A549 (cell line): ENCODE results near the gene PLEKHA7. TPM values are rescaled to one million over a fixed set of nuclear protein-coding genes. Genes with fewer than 3 reads are reported as not detected.

Source experiments
- ATAC-seq, 2 experiments: fragments of 200-7000 bp in 1 of 2; fragments of >200 bp in 1 of 2; cut with Nextera tagmentation in 1 of 2; cut with Tn5 transposase in 1 of 2; 3 replicates each; pipeline versions ENCODE4 v1.8.0 to v1.9.1; 2018 to 2020; ENCODE audit warnings: mild to moderate bottlenecking in 1 of 2, moderate library complexity in 1 of 2
- CTCF ChIA-PET: fragments of 300-600 bp; sonication (Branson Sonifier 250); formaldehyde crosslinking; extraction: SDS; loops from one replicate; lab custom pipeline; 2021; ENCODE audit warnings: antibody characterized with exemption, inconsistent platforms; lab: Yijun Ruan, JAX
- POLR2A ChIA-PET: fragments of 350-600 bp; formaldehyde crosslinking; extraction: SDS; loops from one replicate; lab custom pipeline; 2021; ENCODE audit warnings: antibody characterized with exemption, inconsistent platforms; lab: Yijun Ruan, JAX
- DNase-seq, 2 experiments: peaks; one replicate each; pipeline versions ENCODE4 v3.0.0 to v3.0.0-alpha.2; 2011 to 2016; ENCODE audit warnings: low read depth in 1 of 2, low spot score in 1 of 2
- FAIRE-seq: peaks from 2 replicates; lab custom pipeline; 2011; peaks lifted over from hg19 to GRCh38; lab: Jason Lieb, UNC
- H3K27ac ChIP-seq, 2 experiments: fragments of >200 bp; sonication (Bioruptor Twin); formaldehyde crosslinking; 3 replicates each; pipeline ENCODE4 v1.5.1; 2016 to 2017
- H3K4me1 ChIP-seq: fragments of >200 bp; sonication (Bioruptor Twin); formaldehyde crosslinking; 3 replicates; pipeline ENCODE4 v1.6.1; 2016
- H3K4me2 ChIP-seq: fragments of >200 bp; sonication (Bioruptor Twin); formaldehyde crosslinking; 3 replicates; pipeline ENCODE4 v1.6.1; 2016
- H3K4me3 ChIP-seq: fragments of >200 bp; sonication (Bioruptor Twin); formaldehyde crosslinking; 3 replicates; pipeline ENCODE4 v1.5.1; 2016
- H3K9me3 ChIP-seq: fragments of >200 bp; sonication (Bioruptor Twin); formaldehyde crosslinking; 3 replicates; pipeline ENCODE4 v1.6.1; 2016
- CBX8 ChIP-seq: fragments of 200-600 bp; sonication (generic); IDR thresholded peaks from 2 replicates; pipeline ENCODE4 v1.6.1; 2016
- CEBPB ChIP-seq, 2 experiments: fragments of >200 bp in 1 of 2; sonication (Bioruptor Twin) in 1 of 2; formaldehyde crosslinking in 1 of 2; IDR thresholded peaks; 2 replicates each; pipeline ENCODE4 v1.6.1; 2012 to 2016
- E2F6 ChIP-seq: IDR thresholded peaks from 2 replicates; pipeline ENCODE4 v1.6.1; 2012; ENCODE audit warnings: low read depth, borderline replicate concordance
- ESRRA ChIP-seq: fragments of 150-350 bp; IDR thresholded peaks from 2 replicates; pipeline ENCODE4 v1.6.1; 2014; ENCODE audit warnings: mild to moderate bottlenecking, low read length, borderline replicate concordance
- HES2 ChIP-seq: fragments of >200 bp; sonication (Bioruptor Twin); formaldehyde crosslinking; IDR thresholded peaks from 2 replicates; pipeline ENCODE4 v1.6.1; 2016
- JUNB ChIP-seq: fragments of >200 bp; sonication (Bioruptor Twin); formaldehyde crosslinking; IDR thresholded peaks from 2 replicates; pipeline ENCODE4 v1.6.1; 2016
- KDM1A ChIP-seq: fragments of 200-600 bp; sonication (generic); IDR thresholded peaks from 2 replicates; pipeline ENCODE4 v1.6.1; 2016; ENCODE audit warnings: low read depth, mild to moderate bottlenecking
- KDM5A ChIP-seq: fragments of 200-600 bp; sonication (generic); IDR thresholded peaks from 2 replicates; pipeline ENCODE4 v1.6.1; 2016; ENCODE audit warnings: antibody characterized with exemption, mild to moderate bottlenecking
- MAX ChIP-seq: IDR thresholded peaks from 2 replicates; pipeline ENCODE4 v1.6.1; 2012
- POLR2AphosphoS2 ChIP-seq: conservative IDR thresholded peaks from 2 replicates; pipeline ENCODE4 v1.6.1; 2012; ENCODE audit warnings: low read length, improper control_type of control experiment, inconsistent platforms
- RCOR1 ChIP-seq: fragments of 150-350 bp; IDR thresholded peaks from 2 replicates; pipeline ENCODE4 v1.6.1; 2014; ENCODE audit warnings: antibody characterized with exemption, low read length, low read depth
- SMC3 ChIP-seq: fragments of >200 bp; sonication (Bioruptor Twin); formaldehyde crosslinking; IDR thresholded peaks from 3 replicates; pipeline ENCODE4 v1.6.1; 2018; ENCODE audit warnings: inconsistent platforms
- SREBF2 ChIP-seq: fragments of 450-650 bp; IDR thresholded peaks from 2 replicates; pipeline ENCODE4 v1.6.1; 2014; ENCODE audit warnings: mild to moderate bottlenecking, moderate library complexity
- TFCP2L1 ChIP-seq: fragments of 250-450 bp; sonication (Bioruptor Pico); IDR thresholded peaks from 2 replicates; pipeline ENCODE4 v1.5.0; 2021; ENCODE audit warnings: mild to moderate bottlenecking
- TP53 ChIP-seq: fragments of 250-450 bp; sonication (Bioruptor Pico); IDR thresholded peaks from 2 replicates; pipeline ENCODE4 v1.5.0; 2021; ENCODE audit warnings: mild to moderate bottlenecking, moderate library complexity
- USF2 ChIP-seq: fragments of 450-650 bp; IDR thresholded peaks from 2 replicates; pipeline ENCODE4 v1.6.1; 2014; ENCODE audit warnings: antibody characterized with exemption
- ZFP36 ChIP-seq: fragments of 450-650 bp; IDR thresholded peaks from 2 replicates; pipeline ENCODE4 v1.6.1; 2014; ENCODE audit warnings: borderline replicate concordance; ENCODE audit not compliant: partially characterized antibody
- WGBS: methylation state at CpG from one replicate; pipeline ENCODE4 v1.1.6; 2017; ENCODE audit errors: missing lambda C conversion rate; 5-methylcytosine and 5-hydroxymethylcytosine counted together
- polyA plus RNA-seq, 4 experiments: library from polyadenylated mRNA; depleted of rRNA in 3 of 4; stranded (reverse); fragments of >200 nt; fragmentation: RNase III in 1 of 4; extraction: RNeasy Plus Mini Kit Qiagen cat#74134 plus additional on column Dnase treatment in 1 of 4; gene quantifications; 2 replicates in 3 of 4; 3 replicates in 1 of 4; pipeline ENCODE4 v1.2.3, GENCODE V29; 2011 to 2017
- TF ChIP-seq, protein P1 (sequence below): fragments of 200-600 bp; sonication (generic); IDR thresholded peaks from 2 replicates; pipeline ENCODE4 v1.6.1; 2016; ENCODE audit warnings: antibody characterized with exemption, mild to moderate bottlenecking, moderate library complexity

The PLEKHA7 gene
- polyA plus RNA-seq, 2 of the 4 experiments (the other 2 are of a cell fraction): 8.7 to 13.8 TPM

DNA sequence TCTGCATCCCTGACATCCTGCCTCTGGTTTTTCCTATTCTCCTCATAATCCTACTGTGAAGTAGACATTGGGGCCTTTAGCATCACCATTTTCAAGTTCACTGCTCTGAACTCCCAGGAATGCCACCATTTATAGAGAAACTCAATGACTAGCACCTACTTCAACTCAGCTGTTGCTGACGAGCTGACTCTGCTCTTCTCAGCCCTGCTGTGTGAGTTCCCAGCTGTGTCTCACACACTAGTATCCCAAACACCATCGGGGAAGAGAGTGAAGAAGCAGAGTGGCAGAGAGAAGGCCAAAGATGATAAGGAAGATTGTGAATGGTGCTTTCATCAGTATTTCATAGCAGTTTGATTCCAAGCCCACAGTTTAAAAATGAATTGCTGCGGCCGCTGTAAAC is 71.9 kb downstream of the PLEKHA7 start:
- ChIA-PET CTCF (interaction anchor here (0.8 to 7.7 kb wide), 5 partner anchors 10 to 123 kb away, joined by 3 to 72 read pairs (median 4); no protein-coding TSS in a partner anchor), POLR2A (interaction anchor here (0.5 to 1.4 kb wide), 2 partner anchors 71 to 135 kb away, joined by 3 read pairs; no protein-coding TSS in a partner anchor)
- TF ChIP-seq E2F6 (no peak), ZFP36 (no peak), HES2 (no peak)
- Histone ChIP-seq H3K9me3 (no peaks in the 10 kb centered on the region), H3K4me2 (no peak overlapping the region), H3K4me3 (no peak overlapping the region), H3K4me1 (peaks cover 12% of the 10 kb centered on the region), H3K27ac (no peak overlapping the region; a peak in 2 of 6 replicates)
- FAIRE-seq (no peak), ATAC-seq (no peak), DNase-seq (no peak)
- WGBS: 84% methylated on average over 4 of the region's 4 CpGs

- H3K9me3 ChIP-seq: no peaks in the 10 kb centered on the region
- ATAC-seq: no peak
- no peak overlapping the region for H3K27ac ChIP-seq
- no peak for DNase-seq
- H3K4me2 ChIP-seq: no peak overlapping the region
- 78% methylated on average over 5 of the region's 5 CpGs for WGBS
- POLR2A ChIA-PET: interaction anchor here (1.4 kb wide), 1 partner anchor 71 kb away, joined by 3 read pairs; no protein-coding TSS in a partner anchor
- TF ChIP-seq KDM1A (peak; percentile 63; the same call in 1 of the 2 replicates), KDM5A (no peak)
- CTCF ChIA-PET: interaction anchor here (0.8 to 7.7 kb wide), 6 partner anchors 10 to 123 kb away, joined by 3 to 72 read pairs (median 4); no protein-coding TSS in a partner anchor
- no peak overlapping the region for H3K4me3 ChIP-seq
- peaks cover 12% of the 10 kb centered on the region for H3K4me1 ChIP-seq
- FAIRE-seq: no peak
Observed at GRCh38 chr11:16941935-16942334, 72.3 kb downstream of the PLEKHA7 start.

GRCh38 chr11:16938061-16938460 is 76.2 kb downstream of the PLEKHA7 start:
- Histone ChIP-seq H3K4me3 (no peak overlapping the region), H3K4me2 (no peak overlapping the region), H3K4me1 (peaks cover 4% of the 10 kb centered on the region; the same call in 1 of the 3 replicates), H3K27ac (no peak overlapping the region), H3K9me3 (no peaks in the 10 kb centered on the region)
- no peak for TF ChIP-seq RCOR1
- no peak for TF ChIP-seq TFCP2L1 (CRISPR knock-in tag)
- ChIA-PET POLR2A (no interaction called here), CTCF (interaction anchor here (7.7 kb wide), 1 partner anchor 127 kb away, joined by 72 read pairs; no protein-coding TSS in a partner anchor)
- DNase-seq (no peak), ATAC-seq (no peak), FAIRE-seq (no peak)
- WGBS: 81% methylated on average over 3 of the region's 3 CpGs

DNA sequence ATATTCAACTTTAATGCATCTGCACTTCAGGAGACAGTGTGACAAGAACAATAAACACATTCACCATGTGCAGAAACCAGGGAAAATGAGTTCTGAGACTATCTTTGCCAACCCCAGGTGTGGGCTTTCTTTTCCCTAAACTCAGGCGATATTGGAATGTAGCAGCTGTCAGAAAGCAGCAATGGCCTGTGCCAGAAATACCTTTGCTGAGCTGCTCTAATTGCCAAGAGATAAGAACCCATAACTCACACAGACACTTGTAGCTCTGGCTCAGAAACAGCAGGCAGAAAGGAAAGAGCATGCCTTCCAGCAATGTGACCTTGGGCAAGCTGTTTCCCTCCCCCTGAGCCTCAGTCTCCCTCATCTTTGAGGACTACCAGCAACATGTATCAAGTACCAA is 77.6 kb downstream of the PLEKHA7 start:
- no peak for DNase-seq
- Histone ChIP-seq H3K4me2 (no peak overlapping the region), H3K4me1 (no peaks in the 10 kb centered on the region), H3K4me3 (no peak overlapping the region), H3K27ac (no peak overlapping the region), H3K9me3 (no peaks in the 10 kb centered on the region)
- ATAC-seq: no peak
- no peak for TF ChIP-seq POLR2AphosphoS2
- no peak for TF ChIP-seq CEBPB (IDR thresholded peaks at IDR 0.05)
- TF ChIP-seq MAX: no peak
- no peak for TF ChIP-seq SREBF2
- TF ChIP-seq CBX8: no peak
- ChIA-PET POLR2A (no interaction called here), CTCF (interaction anchor here (0.6 to 7.7 kb wide), 12 partner anchors 8 to 592 kb away, joined by 3 to 72 read pairs (median 3); no protein-coding TSS in a partner anchor)
- no peak for FAIRE-seq
- 86% methylated on average over 1 of the region's 1 CpG for WGBS

DNA sequence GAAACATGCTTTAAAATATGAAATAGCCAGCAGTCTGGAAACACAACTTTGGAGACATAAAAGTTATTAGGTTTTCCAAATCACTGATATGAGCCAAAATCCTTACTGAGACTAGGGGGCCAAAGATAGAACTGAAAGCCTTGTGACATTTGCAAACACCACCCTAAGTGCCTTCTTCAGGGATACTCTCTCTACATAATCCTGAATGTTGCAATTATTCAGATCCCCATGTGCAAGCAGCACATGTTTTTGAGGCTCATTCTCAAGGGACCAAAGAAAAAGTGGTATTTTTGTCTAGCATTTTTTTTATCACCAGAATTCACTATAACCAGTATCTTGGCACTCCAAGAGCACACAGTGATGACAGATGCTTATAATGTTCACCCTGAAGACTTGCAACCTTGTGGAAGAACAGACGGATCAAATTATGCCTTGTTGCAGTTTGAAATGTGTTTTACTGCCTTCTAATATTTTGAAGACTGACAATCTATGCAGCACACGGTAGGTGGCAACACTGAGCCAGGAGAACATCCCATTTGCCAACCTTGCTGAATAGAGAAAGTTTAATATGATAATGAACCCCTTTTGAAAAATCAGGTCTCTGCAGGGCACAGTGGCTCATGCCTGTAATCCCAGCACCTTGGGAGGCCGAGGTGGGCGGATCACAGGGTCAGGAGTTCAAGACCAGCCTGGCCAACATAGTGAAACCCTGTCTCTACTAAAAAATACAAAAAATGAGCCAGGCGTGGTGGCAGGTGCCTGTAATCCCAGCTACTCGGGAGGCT is 78.5 kb downstream of the PLEKHA7 start:
- WGBS: 30% methylated on average over 6 of the region's 6 CpGs
- Histone ChIP-seq H3K4me3 (no peak overlapping the region), H3K27ac (no peak overlapping the region), H3K4me1 (no peaks in the 10 kb centered on the region), H3K4me2 (no peak overlapping the region), H3K9me3 (no peaks in the 10 kb centered on the region)
- ATAC-seq: peak; percentile 74 to 88
- ChIA-PET POLR2A (no interaction called here), CTCF (interaction anchor here (0.6 to 7.7 kb wide), 12 partner anchors 11 to 592 kb away, joined by 3 to 72 read pairs (median 4); no protein-coding TSS in a partner anchor)
- DNase-seq: peak; percentile 55 to 59
- peak; percentile 54 for FAIRE-seq
- TF ChIP-seq E2F6: no peak
- TF ChIP-seq TFCP2L1 (CRISPR knock-in tag): no peak
- peak; percentile 71 for TF ChIP-seq SMC3
- no peak for TF ChIP-seq TP53 (CRISPR knock-in tag)
- TF ChIP-seq SREBF2: no peak
- TF ChIP-seq, protein P1, sequence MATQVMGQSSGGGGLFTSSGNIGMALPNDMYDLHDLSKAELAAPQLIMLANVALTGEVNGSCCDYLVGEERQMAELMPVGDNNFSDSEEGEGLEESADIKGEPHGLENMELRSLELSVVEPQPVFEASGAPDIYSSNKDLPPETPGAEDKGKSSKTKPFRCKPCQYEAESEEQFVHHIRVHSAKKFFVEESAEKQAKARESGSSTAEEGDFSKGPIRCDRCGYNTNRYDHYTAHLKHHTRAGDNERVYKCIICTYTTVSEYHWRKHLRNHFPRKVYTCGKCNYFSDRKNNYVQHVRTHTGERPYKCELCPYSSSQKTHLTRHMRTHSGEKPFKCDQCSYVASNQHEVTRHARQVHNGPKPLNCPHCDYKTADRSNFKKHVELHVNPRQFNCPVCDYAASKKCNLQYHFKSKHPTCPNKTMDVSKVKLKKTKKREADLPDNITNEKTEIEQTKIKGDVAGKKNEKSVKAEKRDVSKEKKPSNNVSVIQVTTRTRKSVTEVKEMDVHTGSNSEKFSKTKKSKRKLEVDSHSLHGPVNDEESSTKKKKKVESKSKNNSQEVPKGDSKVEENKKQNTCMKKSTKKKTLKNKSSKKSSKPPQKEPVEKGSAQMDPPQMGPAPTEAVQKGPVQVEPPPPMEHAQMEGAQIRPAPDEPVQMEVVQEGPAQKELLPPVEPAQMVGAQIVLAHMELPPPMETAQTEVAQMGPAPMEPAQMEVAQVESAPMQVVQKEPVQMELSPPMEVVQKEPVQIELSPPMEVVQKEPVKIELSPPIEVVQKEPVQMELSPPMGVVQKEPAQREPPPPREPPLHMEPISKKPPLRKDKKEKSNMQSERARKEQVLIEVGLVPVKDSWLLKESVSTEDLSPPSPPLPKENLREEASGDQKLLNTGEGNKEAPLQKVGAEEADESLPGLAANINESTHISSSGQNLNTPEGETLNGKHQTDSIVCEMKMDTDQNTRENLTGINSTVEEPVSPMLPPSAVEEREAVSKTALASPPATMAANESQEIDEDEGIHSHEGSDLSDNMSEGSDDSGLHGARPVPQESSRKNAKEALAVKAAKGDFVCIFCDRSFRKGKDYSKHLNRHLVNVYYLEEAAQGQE: no peak
- TF ChIP-seq RCOR1: no peak
- TF ChIP-seq USF2: no peak
- TF ChIP-seq JUNB: no peak
- no peak for TF ChIP-seq ESRRA
